Measurements from ENCODE around the gene PRSS21.

The PRSS21 gene

GRCh38 chr16:2839650-2840450, 22.8 kb downstream of the PRSS21 start:
- Mint-ChIP-seq H3K36me3 (ENCODE audit: insufficient read depth) (peaks cover 8% of the 10 kb centered on the region), H3K4me3 (no peak overlapping the region), H3K9me3 (no peaks in the 10 kb centered on the region), H3K4me1 (peaks cover 38% of the 10 kb centered on the region), H3K27ac (ENCODE audit: low read depth) (peak overlapping the region; percentile 58), H3K27me3 (no peaks in the 10 kb centered on the region)
- DNase-seq (ENCODE audit: low spot score in 2 of 2) (no peak), ATAC-seq (replicated peaks; ENCODE audit: extremely low read depth, poor library complexity, severe bottlenecking) (no peak)

DNA sequence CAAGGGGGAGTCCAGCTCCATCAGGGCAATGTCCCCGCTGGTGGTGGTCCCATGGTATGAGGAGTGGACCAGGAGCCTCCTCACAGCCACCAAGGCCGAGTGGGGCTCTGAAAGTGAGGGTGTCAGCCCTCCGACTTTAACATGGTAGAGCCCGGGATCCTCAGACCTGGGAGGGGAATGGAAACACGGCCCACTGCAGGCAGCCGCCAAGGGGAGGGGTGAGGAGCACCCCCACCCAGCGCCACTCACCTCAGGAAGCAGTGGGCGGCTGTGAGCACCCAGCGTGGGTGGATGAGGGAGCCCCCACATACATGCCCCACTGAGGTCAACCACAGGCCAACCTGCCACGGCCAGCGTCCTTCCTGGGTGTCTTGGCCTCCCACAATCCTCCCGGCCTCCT, 23.9 kb downstream of the PRSS21 start:
- peak overlapping the region; percentile 62 for H3K4me3 Mint-ChIP-seq

DNA sequence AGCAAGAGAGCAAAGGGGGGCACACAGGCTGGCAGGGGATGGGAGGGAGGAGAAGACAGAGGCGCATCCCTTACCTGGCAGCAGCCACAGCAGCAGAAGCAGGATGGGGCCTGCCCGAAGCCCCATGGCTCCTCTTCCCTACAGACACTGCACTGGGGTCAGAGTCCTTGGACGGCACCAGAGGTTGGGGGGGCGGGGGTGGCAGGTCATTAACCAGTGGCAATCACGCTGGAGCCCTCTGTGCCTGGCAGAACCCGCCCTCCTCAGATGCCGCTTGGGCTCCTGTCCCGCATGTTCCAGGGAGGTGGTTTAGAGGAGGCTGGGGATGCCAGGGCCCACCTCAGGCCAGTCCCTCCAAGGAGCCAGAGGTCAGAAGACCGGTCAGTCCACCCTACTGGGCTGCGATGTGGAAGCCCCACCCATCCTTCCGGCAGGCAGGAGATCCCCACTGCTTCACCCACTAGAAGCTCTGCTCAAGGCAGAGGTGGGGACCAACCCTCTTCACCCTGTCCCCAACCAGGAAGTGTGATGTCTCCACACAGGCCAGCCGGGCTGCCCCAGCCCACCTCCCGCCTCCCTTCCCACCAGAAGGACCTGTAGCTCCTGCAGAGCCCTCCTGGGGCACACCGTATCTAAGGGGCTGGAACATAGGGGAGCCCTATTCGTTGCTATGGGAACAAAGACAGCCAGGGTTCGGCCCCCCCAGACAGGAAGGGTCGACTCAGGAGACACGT, 24.7 kb downstream of the PRSS21 start:
- H3K4me3 Mint-ChIP-seq, result peak overlapping the region; percentile 62
- no peaks in the 10 kb centered on the region for H3K27me3 Mint-ChIP-seq
- no peak for DNase-seq (ENCODE audit: low spot score in 2 of 2)
- H3K27ac Mint-ChIP-seq (ENCODE audit: low read depth), result peak overlapping the region; percentile 89
- H3K36me3 Mint-ChIP-seq (ENCODE audit: insufficient read depth), result peaks cover 8% of the 10 kb centered on the region
- H3K9me3 Mint-ChIP-seq, result no peaks in the 10 kb centered on the region
- H3K4me1 Mint-ChIP-seq, result peaks cover 51% of the 10 kb centered on the region
- ATAC-seq (replicated peaks; ENCODE audit: extremely low read depth, poor library complexity, severe bottlenecking), result peak; percentile 25

More for the DNA sequence above, 23.9 kb downstream of the PRSS21 start:
- DNase-seq (ENCODE audit: low spot score in 2 of 2), result no peak
- H3K9me3 Mint-ChIP-seq, result no peaks in the 10 kb centered on the region
- no peaks in the 10 kb centered on the region for H3K27me3 Mint-ChIP-seq
- H3K36me3 Mint-ChIP-seq (ENCODE audit: insufficient read depth), result peaks cover 8% of the 10 kb centered on the region
- no peak for ATAC-seq (replicated peaks; ENCODE audit: extremely low read depth, poor library complexity, severe bottlenecking)
- peak overlapping the region; percentile 64 for H3K27ac Mint-ChIP-seq (ENCODE audit: low read depth)
- H3K4me1 Mint-ChIP-seq, result peaks cover 43% of the 10 kb centered on the region

- Mint-ChIP-seq H3K27me3 (no peaks in the 10 kb centered on the region), H3K27ac (ENCODE audit: low read depth) (peak overlapping the region; percentile 89), H3K4me1 (peaks cover 52% of the 10 kb centered on the region), H3K4me3 (peak overlapping the region; percentile 62), H3K9me3 (no peaks in the 10 kb centered on the region), H3K36me3 (ENCODE audit: insufficient read depth) (peaks cover 8% of the 10 kb centered on the region)
- DNase-seq (ENCODE audit: low spot score in 2 of 2) (peak; percentile 57 to 60), ATAC-seq (replicated peaks; ENCODE audit: extremely low read depth, poor library complexity, severe bottlenecking) (peak; percentile 68)
Observed at GRCh38 chr16:2842340-2843000, 25.4 kb downstream of the PRSS21 start.

DNA sequence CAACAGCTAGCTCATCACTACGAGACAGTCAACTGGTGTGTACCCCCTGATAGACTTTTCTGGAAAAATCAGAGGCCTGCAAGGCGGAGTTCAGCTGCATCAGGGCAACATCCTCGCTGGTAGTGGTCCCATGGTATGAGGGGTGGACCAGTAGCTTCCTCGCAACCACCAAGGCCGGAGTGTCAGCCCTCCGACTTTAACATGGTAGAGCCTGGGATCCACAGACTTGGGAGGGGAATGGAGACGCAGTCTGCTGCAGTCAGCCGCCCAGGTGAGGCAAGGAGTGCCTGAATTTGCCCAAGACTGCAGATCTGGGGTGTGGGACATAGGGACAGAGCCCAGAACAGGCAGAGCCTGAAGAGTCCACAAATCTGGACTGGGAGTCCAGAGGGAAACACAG, 26.5 kb downstream of the PRSS21 start:
- H3K27me3 Mint-ChIP-seq, result peaks cover under 1% of the 10 kb centered on the region
- H3K9me3 Mint-ChIP-seq, result no peaks in the 10 kb centered on the region
- H3K27ac Mint-ChIP-seq (ENCODE audit: low read depth), result peak overlapping the region; percentile 9
- peaks cover 8% of the 10 kb centered on the region for H3K36me3 Mint-ChIP-seq (ENCODE audit: insufficient read depth)
- DNase-seq (ENCODE audit: low spot score in 2 of 2), result no peak
- ATAC-seq (replicated peaks; ENCODE audit: extremely low read depth, poor library complexity, severe bottlenecking), result no peak
- no peak overlapping the region for H3K4me3 Mint-ChIP-seq
- H3K4me1 Mint-ChIP-seq, result peaks cover 45% of the 10 kb centered on the region

GRCh38 chr16:2845116-2845515, 28.1 kb downstream of the PRSS21 start:
- DNase-seq (ENCODE audit: low spot score in 2 of 2), result no peak
- no peak for ATAC-seq (replicated peaks; ENCODE audit: extremely low read depth, poor library complexity, severe bottlenecking)
- H3K27ac Mint-ChIP-seq (ENCODE audit: low read depth), result no peak overlapping the region
- H3K4me3 Mint-ChIP-seq, result no peak overlapping the region
- H3K9me3 Mint-ChIP-seq, result no peaks in the 10 kb centered on the region
- H3K36me3 Mint-ChIP-seq (ENCODE audit: insufficient read depth), result peaks cover 8% of the 10 kb centered on the region
- peaks cover 15% of the 10 kb centered on the region for H3K27me3 Mint-ChIP-seq
- peaks cover 35% of the 10 kb centered on the region for H3K4me1 Mint-ChIP-seq

DNA sequence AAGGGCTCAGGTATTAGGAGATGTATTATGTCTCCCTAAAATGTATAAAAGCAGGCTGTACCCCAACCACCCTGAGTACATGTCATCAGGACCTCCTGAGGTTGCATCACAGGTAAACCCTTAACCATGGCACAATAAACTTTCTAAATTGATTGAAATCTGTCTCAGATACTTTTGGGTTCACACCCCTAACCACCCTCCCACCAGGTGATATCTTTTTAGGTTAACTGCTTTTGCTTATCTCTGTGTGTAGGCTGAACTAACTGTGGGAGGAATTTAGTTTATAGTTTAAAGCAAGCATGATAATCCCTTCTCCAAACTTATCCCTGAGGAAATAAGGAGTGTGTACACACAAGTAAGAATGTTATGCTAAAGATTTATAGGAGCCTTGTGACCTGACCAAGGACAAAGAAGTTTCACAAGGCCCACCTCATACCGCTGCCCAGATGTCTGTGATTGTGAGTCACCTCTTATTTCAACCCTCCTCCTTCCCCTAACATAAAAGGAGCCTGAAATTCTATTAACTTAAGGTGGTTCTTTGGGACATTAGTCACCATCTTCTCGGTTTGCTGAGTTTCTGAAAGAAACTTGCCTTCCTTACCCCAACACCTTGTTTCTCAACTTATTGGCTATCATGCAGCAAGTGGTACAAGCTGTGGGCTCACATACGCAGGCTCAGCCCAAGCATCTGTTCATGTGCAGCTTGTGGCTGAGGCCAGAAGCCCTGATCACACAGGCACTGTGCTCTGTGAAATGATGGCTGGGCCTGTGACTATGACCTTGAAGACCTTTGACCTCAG, 29.7 kb downstream of the PRSS21 start:
- ATAC-seq (replicated peaks; ENCODE audit: extremely low read depth, poor library complexity, severe bottlenecking) (peak; percentile 41), DNase-seq (ENCODE audit: low spot score in 2 of 2) (no peak)
- Mint-ChIP-seq H3K4me3 (no peak overlapping the region), H3K4me1 (peaks cover 31% of the 10 kb centered on the region), H3K27me3 (peaks cover 15% of the 10 kb centered on the region), H3K9me3 (no peaks in the 10 kb centered on the region), H3K27ac (ENCODE audit: low read depth) (peak overlapping the region; percentile 19), H3K36me3 (ENCODE audit: insufficient read depth) (peaks cover 6% of the 10 kb centered on the region)

- Mint-ChIP-seq H3K27ac (ENCODE audit: low read depth) (no peak overlapping the region), H3K9me3 (no peaks in the 10 kb centered on the region), H3K4me3 (no peak overlapping the region), H3K27me3 (peaks cover 15% of the 10 kb centered on the region), H3K36me3 (ENCODE audit: insufficient read depth) (no peaks in the 10 kb centered on the region), H3K4me1 (peaks cover 22% of the 10 kb centered on the region)
- DNase-seq (ENCODE audit: low spot score in 2 of 2) (no peak), ATAC-seq (replicated peaks; ENCODE audit: extremely low read depth, poor library complexity, severe bottlenecking) (no peak)
Observed at GRCh38 chr16:2848933-2849725, 32.1 kb downstream of the PRSS21 start.

DNA sequence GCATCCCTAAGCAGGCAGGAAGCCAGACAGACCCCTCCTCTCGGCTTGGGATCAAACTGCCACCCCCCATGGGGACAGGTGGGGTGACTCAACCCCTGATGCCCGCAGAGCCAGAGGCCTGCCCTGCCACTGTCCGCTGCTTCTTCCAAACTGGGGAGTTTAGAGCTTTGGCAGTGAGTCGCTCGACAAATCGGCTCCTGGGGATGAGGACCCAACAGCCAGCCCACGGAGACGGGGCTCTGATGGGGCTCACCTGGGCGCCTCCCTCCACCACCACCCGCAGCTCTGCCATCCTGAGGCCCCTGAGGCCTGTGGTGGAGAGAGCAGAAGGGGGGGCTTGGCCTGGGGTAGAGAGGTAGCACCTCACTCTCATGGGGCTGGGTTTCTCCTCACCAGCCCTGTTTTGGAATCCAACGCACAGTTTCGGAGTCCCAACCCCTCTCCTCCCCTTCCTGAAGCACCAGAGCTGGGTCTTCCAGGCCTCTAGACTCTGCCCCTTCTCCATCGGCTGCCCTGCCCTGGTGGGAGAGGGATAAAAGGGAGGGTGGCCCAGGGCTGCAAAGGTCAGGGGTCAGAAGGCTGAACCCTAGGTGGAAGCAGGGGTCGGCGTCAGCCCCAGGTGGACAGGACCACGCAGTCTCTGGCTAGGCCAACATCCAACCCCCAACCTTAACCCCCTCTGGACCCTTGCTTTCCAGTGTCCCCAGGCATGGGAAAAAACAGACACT, 35.1 kb downstream of the PRSS21 start:
- DNase-seq (ENCODE audit: low spot score in 2 of 2), result no peak

DNA sequence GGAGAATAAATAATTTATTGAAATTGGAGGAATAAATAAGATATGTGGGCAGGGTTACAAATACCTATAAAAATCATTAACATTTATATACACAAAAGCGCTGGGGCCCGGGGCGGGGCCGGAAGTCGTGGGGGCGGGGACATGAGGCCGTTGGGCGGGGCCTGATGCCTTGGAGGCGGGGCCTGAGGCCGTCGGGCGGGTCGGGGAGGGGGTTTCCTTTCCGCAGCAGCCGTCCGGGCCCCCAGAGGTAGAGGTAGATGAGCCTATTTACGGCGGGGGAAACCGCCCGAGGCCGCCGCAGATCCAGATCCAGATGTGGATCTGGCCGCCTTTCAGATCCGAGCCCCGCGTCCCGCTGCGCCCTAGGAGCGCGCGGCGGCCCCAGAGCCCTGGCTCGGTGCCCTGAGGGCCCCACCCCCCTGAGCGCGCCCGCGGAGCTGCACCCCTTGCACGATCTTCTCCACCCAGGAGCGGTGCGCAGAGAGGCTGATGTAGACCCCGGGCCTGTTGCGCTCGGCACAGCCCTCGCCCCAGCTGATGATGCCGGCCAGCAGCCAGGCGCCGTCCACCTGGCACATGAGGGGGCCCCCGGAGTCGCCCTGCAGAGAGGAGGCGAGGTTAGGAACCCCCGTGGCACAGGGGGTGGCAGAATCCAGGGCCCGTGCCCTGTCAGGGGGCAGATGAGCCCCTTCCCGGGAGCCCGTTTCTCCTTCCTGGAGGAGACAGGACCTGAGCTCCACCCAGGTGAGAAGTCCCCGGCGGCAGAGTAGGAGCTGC, 35.9 kb downstream of the PRSS21 start:
- Mint-ChIP-seq H3K4me1 (peaks cover 6% of the 10 kb centered on the region), H3K9me3 (no peaks in the 10 kb centered on the region), H3K27me3 (peaks cover 23% of the 10 kb centered on the region), H3K36me3 (ENCODE audit: insufficient read depth) (peaks cover 2% of the 10 kb centered on the region), H3K4me3 (no peak overlapping the region), H3K27ac (ENCODE audit: low read depth) (no peak overlapping the region)
- DNase-seq (ENCODE audit: low spot score in 2 of 2) (no peak), ATAC-seq (replicated peaks; ENCODE audit: extremely low read depth, poor library complexity, severe bottlenecking) (no peak)

More for the DNA sequence above, 35.1 kb downstream of the PRSS21 start:
- Mint-ChIP-seq H3K27me3 (peaks cover 15% of the 10 kb centered on the region), H3K27ac (ENCODE audit: low read depth) (no peak overlapping the region), H3K9me3 (no peaks in the 10 kb centered on the region), H3K36me3 (ENCODE audit: insufficient read depth) (peaks cover 2% of the 10 kb centered on the region), H3K4me3 (no peak overlapping the region), H3K4me1 (peaks cover under 1% of the 10 kb centered on the region)
- no peak for ATAC-seq (replicated peaks; ENCODE audit: extremely low read depth, poor library complexity, severe bottlenecking)
